GM10266 (cell line): ENCODE data around the gene TSGA10.

Experiments used
- DNase-seq: peaks from one replicate; pipeline ENCODE4 v3.0.0; 2012; ENCODE audit errors: extremely low spot score
- CTCF ChIP-seq: IDR thresholded peaks from 2 replicates; pipeline ENCODE4 v1.5.1; 2012; ENCODE audit warnings: mild to moderate bottlenecking, low read depth; ENCODE audit not compliant: control insufficient read depth, insufficient read depth; ENCODE audit errors: missing control alignments

Gene TSGA10

GRCh38 chr2:99088017-99088416, 66.7 kb downstream of the TSGA10 start:
- no peak for TF ChIP-seq CTCF
- peak; percentile 27 for DNase-seq

GRCh38 chr2:99086385-99086784, 68.4 kb downstream of the TSGA10 start:
- no peak for TF ChIP-seq CTCF
- DNase-seq, result no peak

GRCh38 chr2:99085421-99085820, 69.3 kb downstream of the TSGA10 start:
- DNase-seq, result no peak
- TF ChIP-seq CTCF, result peak; percentile 31

- no peak for TF ChIP-seq CTCF
- DNase-seq, result no peak
These were observed 70.5 kb downstream of the TSGA10 start for GRCh38 chr2:99084256-99084655.

- no peak for TF ChIP-seq CTCF
- no peak for DNase-seq
These were observed 72.9 kb downstream of the TSGA10 start for GRCh38 chr2:99081891-99082290.

GRCh38 chr2:99079226-99079625, 75.5 kb downstream of the TSGA10 start:
- TF ChIP-seq CTCF, result no peak
- DNase-seq, result no peak

- no peak for DNase-seq
- no peak for TF ChIP-seq CTCF
These were observed 82.2 kb downstream of the TSGA10 start for GRCh38 chr2:99072551-99072950.
